Astrocyte of the spinal cord (primary cell): ENCODE data around the gene KRTAP1-5.

ENCODE experiments used
- DNase-seq: peaks from one replicate; pipeline ENCODE4 v3.0.0; 2011; ENCODE audit warnings: low read depth, low spot score
- H3K4me3 ChIP-seq: 2 replicates; pipeline ENCODE4 v1.5.1; 2011; ENCODE audit warnings: low read depth, mild to moderate bottlenecking, low read length, moderate library complexity
- in situ Hi-C: cut with HindIII; loops from 2 replicates; pipeline ENCODE4 v1.10.0; 2017; ENCODE audit warnings: low sequenced_read_pairs
- TF ChIP-seq, protein P1 (sequence below): IDR thresholded peaks from 2 replicates; pipeline ENCODE4 v1.5.1; 2012; ENCODE audit warnings: low read depth, mild to moderate bottlenecking, low read length, inconsistent platforms

The KRTAP1-5 gene

DNA sequence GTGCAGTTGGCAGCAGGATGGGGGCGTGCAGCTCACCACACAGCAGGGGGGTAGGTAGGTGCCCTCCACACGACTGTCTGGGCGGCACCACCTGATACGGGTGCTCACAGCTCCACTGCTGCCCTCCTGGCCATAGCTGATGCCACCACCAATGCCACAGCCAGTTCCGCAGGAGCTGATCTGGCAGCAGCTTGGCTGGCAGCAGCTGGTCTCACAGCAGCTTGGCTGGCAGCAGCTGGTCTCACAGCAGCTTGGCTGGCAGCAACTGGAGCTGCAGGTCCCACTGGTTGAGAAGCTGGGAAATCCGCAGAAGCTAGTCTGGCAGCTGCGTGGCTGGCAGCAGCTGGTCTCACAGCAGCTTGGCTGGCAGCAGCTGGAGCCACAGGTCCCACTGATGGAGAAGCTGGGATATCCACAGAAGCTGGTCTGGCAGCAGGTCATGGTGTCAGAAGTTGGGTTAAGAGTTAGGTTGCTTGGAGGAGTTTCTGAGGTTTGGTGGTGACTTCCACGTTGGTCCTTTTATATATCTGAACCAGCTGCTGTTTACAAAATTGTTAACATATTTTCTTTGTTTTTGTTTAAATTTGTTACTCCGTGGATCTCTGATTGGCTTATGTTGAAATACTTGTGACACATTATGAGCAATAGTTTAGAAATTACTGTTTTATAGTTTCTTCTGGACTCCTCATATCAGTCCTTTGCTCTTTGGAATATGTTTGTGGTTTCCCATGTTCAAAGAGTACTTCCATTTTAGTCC, at the start of gene KRTAP1-5:
KRTAP1-5 (minus strand) TSS at position 494 of the 757 bp plus-strand sequence; CDS start at position 441, 53 bp downstream.
- peak; percentile 39 for DNase-seq
- in situ Hi-C loops: no loop called here
- TF ChIP-seq, protein P1, sequence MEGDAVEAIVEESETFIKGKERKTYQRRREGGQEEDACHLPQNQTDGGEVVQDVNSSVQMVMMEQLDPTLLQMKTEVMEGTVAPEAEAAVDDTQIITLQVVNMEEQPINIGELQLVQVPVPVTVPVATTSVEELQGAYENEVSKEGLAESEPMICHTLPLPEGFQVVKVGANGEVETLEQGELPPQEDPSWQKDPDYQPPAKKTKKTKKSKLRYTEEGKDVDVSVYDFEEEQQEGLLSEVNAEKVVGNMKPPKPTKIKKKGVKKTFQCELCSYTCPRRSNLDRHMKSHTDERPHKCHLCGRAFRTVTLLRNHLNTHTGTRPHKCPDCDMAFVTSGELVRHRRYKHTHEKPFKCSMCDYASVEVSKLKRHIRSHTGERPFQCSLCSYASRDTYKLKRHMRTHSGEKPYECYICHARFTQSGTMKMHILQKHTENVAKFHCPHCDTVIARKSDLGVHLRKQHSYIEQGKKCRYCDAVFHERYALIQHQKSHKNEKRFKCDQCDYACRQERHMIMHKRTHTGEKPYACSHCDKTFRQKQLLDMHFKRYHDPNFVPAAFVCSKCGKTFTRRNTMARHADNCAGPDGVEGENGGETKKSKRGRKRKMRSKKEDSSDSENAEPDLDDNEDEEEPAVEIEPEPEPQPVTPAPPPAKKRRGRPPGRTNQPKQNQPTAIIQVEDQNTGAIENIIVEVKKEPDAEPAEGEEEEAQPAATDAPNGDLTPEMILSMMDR: no peak
- H3K4me3 ChIP-seq: no peak within 1 kb of the TSS

DNA sequence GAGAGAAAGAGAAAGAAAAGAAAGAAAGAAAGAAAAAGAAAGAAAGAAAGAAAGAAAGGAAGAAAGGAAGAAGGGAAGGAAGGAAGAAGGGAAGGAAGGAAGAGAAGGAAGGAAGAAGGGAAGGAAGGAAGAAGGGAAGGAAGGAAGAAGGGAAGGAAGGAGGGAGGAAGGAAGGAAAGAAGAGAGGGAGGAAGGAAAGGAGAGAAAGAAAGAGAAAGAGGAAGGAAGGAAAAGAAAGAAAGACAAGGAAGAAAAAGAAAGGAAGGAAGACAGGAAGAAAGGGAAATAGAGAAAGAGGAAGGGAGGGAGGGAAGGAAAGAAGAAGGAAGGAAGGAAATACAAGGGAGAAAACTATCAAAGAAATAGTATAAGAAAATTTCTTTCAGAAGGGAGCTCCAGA, 49.8 kb upstream of the KRTAP1-5 start:
- TF ChIP-seq, protein P1: no peak
- DNase-seq: no peak
- in situ Hi-C loops: no loop called here
- H3K4me3 ChIP-seq: no peak overlapping the region

DNA sequence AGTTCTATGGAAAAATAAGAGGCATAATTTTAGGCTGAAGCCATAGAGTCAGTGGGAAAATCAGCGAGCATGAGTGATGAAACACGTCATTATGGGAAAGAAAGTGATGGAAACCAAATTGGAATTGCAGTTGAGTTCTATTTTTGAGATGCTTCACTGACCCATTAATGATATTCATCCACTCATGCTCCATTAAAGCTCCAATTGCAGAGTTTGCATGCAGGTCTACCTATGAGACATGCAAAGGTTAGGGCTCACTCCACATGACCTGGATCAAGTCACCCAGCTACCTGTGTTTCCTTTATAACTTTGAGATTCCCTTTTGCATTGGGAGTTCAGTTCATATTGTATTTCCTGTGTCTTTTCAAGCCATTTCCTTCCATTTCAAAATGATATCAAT, 46.7 kb upstream of the KRTAP1-5 start:
- no peak for DNase-seq
- TF ChIP-seq, protein P1: no peak
- H3K4me3 ChIP-seq: no peak overlapping the region
- in situ Hi-C loops: no loop called here

GRCh38 chr17:41071606-41072360, 44.8 kb upstream of the KRTAP1-5 start:
- in situ Hi-C loops: no loop called here
- no peak for DNase-seq
- TF ChIP-seq, protein P1: no peak

DNA sequence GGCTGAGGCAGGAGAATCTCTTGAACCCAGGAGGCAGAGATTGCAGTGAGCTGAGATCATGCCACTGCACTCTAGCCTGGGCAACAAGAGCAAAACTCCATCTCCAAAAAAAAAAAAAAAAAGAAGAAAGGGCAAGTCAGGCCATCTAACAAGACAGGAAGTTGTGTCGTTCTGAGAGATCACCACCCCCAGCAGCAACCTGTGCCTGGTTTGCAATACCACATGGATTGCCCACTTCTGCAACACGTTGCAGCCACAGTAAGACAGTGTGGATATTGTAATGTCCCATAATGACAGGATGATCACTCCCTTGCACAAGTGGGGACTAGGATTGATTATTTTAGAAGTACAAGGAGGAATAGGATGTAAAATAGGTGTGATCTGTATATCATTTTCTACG, 42.0 kb upstream of the KRTAP1-5 start:
- TF ChIP-seq, protein P1: no peak
- in situ Hi-C loops: no loop called here
- no peak overlapping the region for H3K4me3 ChIP-seq
- no peak for DNase-seq

More at GRCh38 chr17:41071606-41072360, 44.8 kb upstream of the KRTAP1-5 start:
- no peak overlapping the region for H3K4me3 ChIP-seq

GRCh38 chr17:41067281-41067680, 40.3 kb upstream of the KRTAP1-5 start:
- H3K4me3 ChIP-seq: no peak overlapping the region
- DNase-seq: no peak
- TF ChIP-seq, protein P1: no peak
- in situ Hi-C loops: no loop called here
